Muscle layer of colon (tissue), 2 donors: ENCODE results near the gene BTBD7.
"Not testable (repeated sequence)": the region's sequence is repeated elsewhere in the genome, so short reads cannot be mapped to it uniquely, and the experiment has no call there.

Experiments used
- H3K27ac ChIP-seq: one replicate; pipeline ENCODE4 v1.7.0; 2013; ENCODE audit warnings: low read depth, mild to moderate bottlenecking, low read length, moderate library complexity
- H3K27me3 ChIP-seq, 2 donors: one replicate each; pipeline ENCODE4 v1.7.0; 2013; ENCODE audit warnings: low read length in 2 of 2, mild to moderate bottlenecking in 2 of 2; ENCODE audit not compliant: insufficient read depth in 2 of 2, control insufficient read depth in 1 of 2
- H3K36me3 ChIP-seq: one replicate; pipeline ENCODE4 v1.7.0; 2013; ENCODE audit warnings: mild to moderate bottlenecking, low read length; ENCODE audit not compliant: insufficient read depth
- H3K4me1 ChIP-seq: one replicate; pipeline ENCODE4 v1.7.0; 2013; ENCODE audit warnings: mild to moderate bottlenecking, low read length; ENCODE audit not compliant: insufficient read depth
- H3K4me3 ChIP-seq, 2 donors: one replicate each; pipeline ENCODE4 v1.7.0; 2013; ENCODE audit warnings: low read length in 2 of 2, low read depth in 1 of 2, mild to moderate bottlenecking in 1 of 2, moderate library complexity in 1 of 2
- H3K9ac ChIP-seq: one replicate; pipeline ENCODE4 v1.7.0; 2013; ENCODE audit warnings: low read length
- H3K9me3 ChIP-seq: one replicate; pipeline ENCODE4 v1.7.0; 2013; ENCODE audit warnings: mild to moderate bottlenecking, low read length
- donor health status: abdominal sarcoma.
- donor health status: Adenocarcinoma of cecum.

Gene BTBD7

DNA sequence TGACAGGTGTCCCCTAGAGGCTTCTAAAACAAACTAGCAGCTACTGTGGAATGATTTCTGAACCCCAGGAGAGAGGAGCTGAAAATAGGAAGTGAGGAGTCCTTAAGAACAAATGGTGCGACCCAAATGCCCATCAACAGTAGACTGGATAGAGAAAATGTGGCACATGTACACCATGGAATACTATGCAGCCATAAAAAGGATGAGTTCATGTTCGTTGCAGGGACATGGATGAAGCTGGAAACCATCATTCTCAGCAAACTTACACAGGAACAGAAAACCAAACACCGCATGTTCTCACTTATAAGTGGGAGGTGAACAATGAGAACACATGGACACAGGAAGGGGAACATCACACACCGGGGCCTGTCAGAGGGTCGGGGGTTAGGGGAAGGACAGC, 99.8 kb downstream of the BTBD7 start:
- not testable (repeated sequence) for H3K27me3 ChIP-seq, H3K36me3 ChIP-seq, H3K9me3 ChIP-seq, H3K9ac ChIP-seq, H3K4me3 ChIP-seq, H3K4me1 ChIP-seq, H3K27ac ChIP-seq

- Histone ChIP-seq H3K9ac (no peak overlapping the region), H3K9me3 (no peaks in the 10 kb centered on the region), H3K27me3 (no peaks in the 10 kb centered on the region), H3K4me1 (no peaks in the 10 kb centered on the region), H3K36me3 (peaks cover 19% of the 10 kb centered on the region), H3K4me3 (no peak overlapping the region), H3K27ac (no peak overlapping the region)
These were observed 100.7 kb downstream of the BTBD7 start for GRCh38 chr14:93232159-93232558.

DNA sequence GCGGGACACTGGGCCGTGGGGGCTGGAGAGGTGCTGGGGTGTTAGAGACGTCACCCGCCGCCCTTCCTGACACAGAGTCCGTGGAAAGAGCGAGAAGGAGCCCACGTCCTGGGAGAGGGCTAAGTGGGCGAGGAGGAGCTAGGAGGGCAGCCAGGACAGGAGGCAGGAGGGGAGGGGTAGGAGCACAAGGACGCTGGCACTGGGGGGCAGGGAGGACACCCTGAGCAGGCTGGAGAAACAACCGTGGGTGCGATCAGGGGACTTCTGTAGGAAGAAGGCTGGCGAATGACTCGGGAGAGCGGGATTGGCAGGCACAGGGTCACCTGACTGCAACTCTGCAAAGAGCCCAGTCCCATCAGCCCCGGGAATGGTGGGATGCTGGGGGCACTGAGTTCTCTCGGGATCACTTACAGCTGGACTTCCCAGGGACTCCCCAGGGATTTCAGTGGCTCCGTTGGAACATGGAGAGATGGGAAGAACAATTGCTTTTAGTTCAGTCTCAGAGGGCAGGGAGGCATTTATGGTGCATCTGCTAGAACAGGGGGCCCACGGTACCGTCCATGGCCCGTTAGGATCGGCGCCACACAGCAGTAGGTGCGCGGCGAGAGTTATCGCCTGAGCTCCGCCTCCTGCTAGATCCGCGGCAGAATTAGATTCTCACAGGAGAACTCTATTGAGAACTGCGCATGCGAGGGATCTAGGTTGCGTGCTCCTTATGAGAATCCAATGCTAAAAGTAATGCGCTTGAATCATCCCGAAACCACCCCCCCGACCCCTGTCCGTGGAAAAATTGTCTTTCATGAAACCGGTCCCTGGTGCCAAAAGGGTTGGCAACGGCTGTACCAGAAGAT, 101.5 kb downstream of the BTBD7 start:
- Histone ChIP-seq H3K9me3 (no peaks in the 10 kb centered on the region), H3K27ac (no peak overlapping the region), H3K4me3 (peak overlapping the region; percentile 32 to 58), H3K9ac (no peak overlapping the region), H3K36me3 (peaks cover 22% of the 10 kb centered on the region), H3K27me3 (no peaks in the 10 kb centered on the region), H3K4me1 (no peaks in the 10 kb centered on the region)

GRCh38 chr14:93230539-93230938, 102.3 kb downstream of the BTBD7 start:
- H3K27ac ChIP-seq = no peak overlapping the region
- no peak overlapping the region for H3K9ac ChIP-seq
- peaks cover 30% of the 10 kb centered on the region for H3K36me3 ChIP-seq
- no peaks in the 10 kb centered on the region for H3K4me1 ChIP-seq
- H3K9me3 ChIP-seq = no peaks in the 10 kb centered on the region
- no peak overlapping the region for H3K4me3 ChIP-seq
- no peaks in the 10 kb centered on the region for H3K27me3 ChIP-seq

DNA sequence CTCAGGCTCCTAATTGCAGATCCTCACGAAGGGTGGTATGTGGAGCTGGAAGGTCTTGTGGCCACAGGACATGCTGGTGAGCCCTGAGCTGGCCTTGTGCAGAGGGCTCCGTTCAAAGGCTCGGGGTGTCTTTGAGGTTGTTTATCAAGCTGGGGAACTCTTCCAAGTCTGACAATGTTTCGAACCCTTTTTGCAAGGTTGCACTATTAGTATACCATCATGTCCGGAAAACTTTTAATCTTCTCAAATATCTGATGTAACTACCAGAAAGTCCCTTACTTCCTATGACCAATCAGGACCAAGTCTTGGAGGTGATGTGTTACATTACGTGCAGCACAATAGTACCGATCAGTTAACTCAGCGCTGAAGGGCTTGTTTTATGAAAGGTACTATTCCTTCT, 104.3 kb downstream of the BTBD7 start:
- H3K4me3 ChIP-seq = no peak overlapping the region
- H3K9ac ChIP-seq = no peak overlapping the region
- no peaks in the 10 kb centered on the region for H3K4me1 ChIP-seq
- no peak overlapping the region for H3K27ac ChIP-seq
- no peaks in the 10 kb centered on the region for H3K27me3 ChIP-seq
- no peaks in the 10 kb centered on the region for H3K9me3 ChIP-seq
- H3K36me3 ChIP-seq = peaks cover 41% of the 10 kb centered on the region

DNA sequence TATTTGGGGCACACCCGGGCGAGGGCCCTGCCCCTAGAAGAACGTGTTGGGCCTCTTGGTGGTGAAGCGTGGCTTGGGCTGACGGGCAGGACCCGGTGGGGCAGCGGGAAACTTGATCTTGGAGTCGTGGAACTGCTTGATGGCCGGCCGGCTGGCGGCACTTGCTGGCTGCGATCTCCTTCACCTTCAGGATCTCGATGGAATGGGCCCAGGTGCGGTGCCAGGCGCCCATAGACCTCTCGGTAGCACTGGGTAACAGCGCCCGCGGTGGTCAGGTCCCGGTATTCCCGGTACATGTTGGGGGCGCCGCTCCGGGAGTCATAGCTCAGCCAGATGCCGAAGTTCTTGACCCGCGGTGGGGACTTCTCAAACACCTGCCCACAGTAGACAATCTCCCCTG, 109.3 kb downstream of the BTBD7 start:
- Histone ChIP-seq H3K36me3 (peaks cover 56% of the 10 kb centered on the region), H3K9ac (no peak overlapping the region), H3K27me3 (no peaks in the 10 kb centered on the region), H3K4me3 (no peak overlapping the region), H3K27ac (no peak overlapping the region), H3K9me3 (no peaks in the 10 kb centered on the region), H3K4me1 (no peaks in the 10 kb centered on the region)

DNA sequence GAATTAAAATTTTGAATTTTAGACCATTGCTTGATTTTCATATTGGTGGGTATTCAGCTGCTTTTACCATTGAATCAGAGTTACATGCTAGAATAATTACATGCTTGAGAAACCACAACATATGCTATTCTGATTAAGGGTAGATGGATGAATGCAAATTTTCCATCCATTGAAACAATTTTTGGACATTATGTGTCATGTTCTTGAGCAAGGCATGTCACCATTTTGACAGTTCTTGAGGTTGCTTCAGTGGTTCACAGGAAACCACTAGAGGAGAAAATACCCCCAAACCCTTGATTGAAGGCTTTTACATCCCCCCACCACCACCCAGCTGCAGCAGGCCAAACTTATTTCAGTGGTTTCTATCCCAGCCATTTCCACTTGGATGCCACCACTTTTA, 112.3 kb downstream of the BTBD7 start:
- Histone ChIP-seq H3K27ac (no peak overlapping the region), H3K4me1 (no peaks in the 10 kb centered on the region), H3K9ac (no peak overlapping the region), H3K4me3 (no peak overlapping the region), H3K36me3 (peaks cover 46% of the 10 kb centered on the region), H3K27me3 (no peaks in the 10 kb centered on the region), H3K9me3 (no peaks in the 10 kb centered on the region)

GRCh38 chr14:93219103-93219726, 113.6 kb downstream of the BTBD7 start:
- no peak overlapping the region for H3K9ac ChIP-seq
- no peaks in the 10 kb centered on the region for H3K9me3 ChIP-seq
- H3K4me1 ChIP-seq = no peaks in the 10 kb centered on the region
- no peak overlapping the region for H3K27ac ChIP-seq
- H3K27me3 ChIP-seq = no peaks in the 10 kb centered on the region
- H3K4me3 ChIP-seq = no peak overlapping the region
- peaks cover 53% of the 10 kb centered on the region for H3K36me3 ChIP-seq

- Histone ChIP-seq H3K9ac (no peak overlapping the region), H3K36me3 (peaks cover 46% of the 10 kb centered on the region), H3K27me3 (no peaks in the 10 kb centered on the region), H3K4me3 (no peak overlapping the region), H3K9me3 (no peaks in the 10 kb centered on the region), H3K4me1 (peaks cover 1% of the 10 kb centered on the region), H3K27ac (no peak overlapping the region)
These were observed 118.2 kb downstream of the BTBD7 start for GRCh38 chr14:93214598-93214997.

GRCh38 chr14:93212432-93212831, 120.4 kb downstream of the BTBD7 start:
- H3K9ac ChIP-seq = no peak overlapping the region
- no peaks in the 10 kb centered on the region for H3K27me3 ChIP-seq
- H3K4me1 ChIP-seq = peaks cover 20% of the 10 kb centered on the region
- H3K4me3 ChIP-seq = no peak overlapping the region
- no peaks in the 10 kb centered on the region for H3K9me3 ChIP-seq
- peaks cover 37% of the 10 kb centered on the region for H3K36me3 ChIP-seq
- H3K27ac ChIP-seq = no peak overlapping the region

GRCh38 chr14:93207468-93208308, 125.1 kb downstream of the BTBD7 start:
- Histone ChIP-seq H3K27me3 (no peaks in the 10 kb centered on the region), H3K9ac (peak overlapping the region; percentile 60), H3K27ac (peak overlapping the region; percentile 87), H3K9me3 (no peaks in the 10 kb centered on the region), H3K36me3 (peaks cover 12% of the 10 kb centered on the region), H3K4me3 (peak overlapping the region; percentile 81 to 93), H3K4me1 (peaks cover 26% of the 10 kb centered on the region)
